Gastroesophageal sphincter (tissue), 3 donors: ENCODE measurements around the gene C12orf57.

ENCODE experiments used
- CTCF ChIP-seq, 4 experiments: fragments of 200-600 bp in 2 of 4; fragments of 450-650 bp in 2 of 4; sonication (generic) in 1 of 4; IDR thresholded peaks; one replicate each; pipeline ENCODE4 v1.5.1; 2017 to 2019; ENCODE audit warnings: antibody characterized with exemption in 4 of 4, mild to moderate bottlenecking in 2 of 4, moderate library complexity in 2 of 4
- POLR2AphosphoS5 ChIP-seq: sonication (generic); formaldehyde crosslinking; IDR thresholded peaks from one replicate; pipeline ENCODE4 v1.6.1; 2017; ENCODE audit warnings: antibody characterized with exemption

- TF ChIP-seq CTCF (IDR thresholded peaks at IDR 0.05) (no peak), POLR2AphosphoS5 (no peak)
Measured at GRCh38 chr12:6945613-6946012, 1.8 kb downstream of the C12orf57 start.
